SU-DHL-6 (cell line): ENCODE measurements around the gene CIB4.

Experiments used
- H2AFZ ChIP-seq: fragments of 200-600 bp; sonication (generic); 2 replicates; pipeline ENCODE4 v1.6.1; 2014; ENCODE audit warnings: low read depth, mild to moderate bottlenecking, moderate library complexity, mixed read lengths, antibody characterized with exemption, low read length; ENCODE audit not compliant: severe bottlenecking
- H3F3A ChIP-seq: fragments of 200-600 bp; shearing (Covaris generic); 2 replicates; pipeline ENCODE4 v1.6.0; 2016; ENCODE audit warnings: antibody characterized with exemption, mild to moderate bottlenecking; ENCODE audit not compliant: insufficient read depth
- H3K27ac ChIP-seq: fragments of 200-600 bp; sonication (generic); 2 replicates; pipeline ENCODE4 v1.5.1; 2016; ENCODE audit warnings: low read depth, mild to moderate bottlenecking, low read length, moderate library complexity, mixed read lengths
- H3K27me3 ChIP-seq: fragments of 200-600 bp; sonication (generic), shearing (Covaris generic); 2 replicates; pipeline ENCODE4 v1.6.0; 2014; ENCODE audit warnings: mild to moderate bottlenecking, low read length
- H3K36me3 ChIP-seq: fragments of 200-600 bp; sonication (generic); 2 replicates; pipeline ENCODE4 v1.6.1; 2014; ENCODE audit warnings: mild to moderate bottlenecking, low read length, mixed read lengths
- H3K4me2 ChIP-seq: fragments of 300-600, 200-600 bp; shearing (Covaris generic), sonication (generic); 2 replicates; pipeline ENCODE4 v1.6.0; 2014; ENCODE audit warnings: low read length, low read depth, mild to moderate bottlenecking; ENCODE audit not compliant: poor library complexity, severe bottlenecking
- H3K4me3 ChIP-seq: fragments of 200-600 bp; sonication (generic); 2 replicates; pipeline ENCODE4 v1.5.1; 2014; ENCODE audit warnings: antibody characterized with exemption, low read length, mild to moderate bottlenecking, mixed read lengths; ENCODE audit not compliant: insufficient read depth, poor library complexity, severe bottlenecking
- H3K79me2 ChIP-seq: fragments of 200-600 bp; sonication (generic); 2 replicates; pipeline ENCODE4 v1.6.1; 2014; ENCODE audit warnings: mild to moderate bottlenecking, low read length, moderate library complexity; ENCODE audit not compliant: insufficient read depth
- H3K9ac ChIP-seq: fragments of 200-600 bp; sonication (generic); 2 replicates; pipeline ENCODE4 v1.7.0; 2014; ENCODE audit warnings: mild to moderate bottlenecking, low read length
- H3K9me2 ChIP-seq: fragments of 200-600 bp; sonication (generic); replicated peaks from 2 replicates; pipeline ENCODE4 v1.6.1; 2014; ENCODE audit warnings: low read length; ENCODE audit not compliant: insufficient read depth
- H3K9me3 ChIP-seq: fragments of 200-600 bp; sonication (generic); 2 replicates; pipeline ENCODE4 v1.6.1; 2014; ENCODE audit warnings: low read length, mixed read lengths; ENCODE audit not compliant: insufficient read depth
- H4K20me1 ChIP-seq: fragments of 200-600 bp; sonication (generic); 2 replicates; pipeline ENCODE4 v1.6.1; 2014; ENCODE audit warnings: low read depth, mild to moderate bottlenecking, antibody characterized with exemption, low read length, moderate library complexity, mixed read lengths
- EZH2phosphoT487 ChIP-seq: fragments of 200-600 bp; sonication (generic), shearing (Covaris generic); conservative IDR thresholded peaks from 2 replicates; pipeline ENCODE4 v1.6.1; 2018; ENCODE audit warnings: mild to moderate bottlenecking, antibody characterized with exemption, low read length, moderate library complexity, mixed read lengths
- TF ChIP-seq, protein P1 (sequence below): fragments of 200-600 bp; sonication (generic); IDR thresholded peaks from one replicate; pipeline ENCODE4 v1.5.1; 2017; ENCODE audit warnings: antibody characterized with exemption, mild to moderate bottlenecking, low read length, moderate library complexity; ENCODE audit not compliant: insufficient read depth, poor library complexity, severe bottlenecking

The CIB4 gene

DNA sequence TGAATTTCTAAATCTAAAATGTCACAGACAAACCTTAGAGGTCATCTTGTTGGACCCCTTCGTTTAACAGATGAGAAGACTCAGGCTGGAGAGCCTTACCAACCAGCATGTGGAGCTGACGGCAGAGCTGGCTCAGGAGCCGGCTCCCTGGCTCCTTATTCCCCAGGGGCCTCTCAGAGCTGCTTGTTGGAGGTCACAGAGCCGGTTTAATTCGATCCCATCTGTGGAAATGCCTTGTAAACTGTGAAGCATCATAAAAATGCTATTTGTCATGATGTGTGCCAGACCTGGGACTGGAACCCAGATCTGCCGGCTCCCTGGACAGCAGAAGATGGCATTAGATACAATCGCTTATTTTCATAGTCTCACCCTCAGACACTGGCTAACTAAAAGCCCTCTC lies 8.2 kb upstream of the CIB4 start:
- Histone ChIP-seq H3K27me3 (no peaks in the 10 kb centered on the region), H4K20me1 (no peaks in the 10 kb centered on the region)
- TF ChIP-seq, protein P1, sequence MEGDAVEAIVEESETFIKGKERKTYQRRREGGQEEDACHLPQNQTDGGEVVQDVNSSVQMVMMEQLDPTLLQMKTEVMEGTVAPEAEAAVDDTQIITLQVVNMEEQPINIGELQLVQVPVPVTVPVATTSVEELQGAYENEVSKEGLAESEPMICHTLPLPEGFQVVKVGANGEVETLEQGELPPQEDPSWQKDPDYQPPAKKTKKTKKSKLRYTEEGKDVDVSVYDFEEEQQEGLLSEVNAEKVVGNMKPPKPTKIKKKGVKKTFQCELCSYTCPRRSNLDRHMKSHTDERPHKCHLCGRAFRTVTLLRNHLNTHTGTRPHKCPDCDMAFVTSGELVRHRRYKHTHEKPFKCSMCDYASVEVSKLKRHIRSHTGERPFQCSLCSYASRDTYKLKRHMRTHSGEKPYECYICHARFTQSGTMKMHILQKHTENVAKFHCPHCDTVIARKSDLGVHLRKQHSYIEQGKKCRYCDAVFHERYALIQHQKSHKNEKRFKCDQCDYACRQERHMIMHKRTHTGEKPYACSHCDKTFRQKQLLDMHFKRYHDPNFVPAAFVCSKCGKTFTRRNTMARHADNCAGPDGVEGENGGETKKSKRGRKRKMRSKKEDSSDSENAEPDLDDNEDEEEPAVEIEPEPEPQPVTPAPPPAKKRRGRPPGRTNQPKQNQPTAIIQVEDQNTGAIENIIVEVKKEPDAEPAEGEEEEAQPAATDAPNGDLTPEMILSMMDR = no peak
- TF ChIP-seq EZH2phosphoT487 = no peak

DNA sequence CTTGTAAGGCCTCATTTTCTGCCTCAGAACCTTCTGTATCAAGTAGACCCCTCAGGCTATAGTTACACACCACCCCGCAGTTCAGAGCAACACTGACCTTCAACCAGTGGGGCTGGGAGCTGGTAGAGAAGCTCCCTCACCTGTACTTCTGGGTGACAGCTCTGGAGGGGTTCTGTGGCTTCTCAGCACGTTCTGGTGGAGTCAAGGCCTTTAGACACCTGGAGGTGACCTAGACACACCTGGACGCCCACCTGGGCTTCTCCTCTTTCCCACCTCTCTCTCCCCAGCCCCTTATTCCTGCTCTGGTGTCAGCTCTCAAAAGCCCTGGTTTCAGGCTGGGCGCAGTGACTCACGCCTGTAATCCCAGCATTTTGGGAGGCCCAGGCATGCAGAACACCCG lies 7.3 kb upstream of the CIB4 start:
- Histone ChIP-seq H3K27ac (no peak overlapping the region), H4K20me1 (no peaks in the 10 kb centered on the region), H3K79me2 (no peaks in the 10 kb centered on the region), H3K9me2 (no peaks in the 10 kb centered on the region), H3K36me3 (no peaks in the 10 kb centered on the region), H3F3A (no peaks in the 10 kb centered on the region), H3K4me2 (no peak overlapping the region), H3K27me3 (no peaks in the 10 kb centered on the region), H3K9ac (no peak overlapping the region), H3K9me3 (no peaks in the 10 kb centered on the region), H3K4me3 (no peak overlapping the region), H2AFZ (no peak overlapping the region)
- TF ChIP-seq EZH2phosphoT487 = no peak
- TF ChIP-seq, protein P1 = no peak

More for the DNA sequence above, 8.2 kb upstream of the CIB4 start:
- Histone ChIP-seq H3K4me2 (no peak overlapping the region), H2AFZ (no peak overlapping the region), H3K4me3 (no peak overlapping the region), H3F3A (no peaks in the 10 kb centered on the region), H3K79me2 (no peaks in the 10 kb centered on the region), H3K9me3 (no peaks in the 10 kb centered on the region), H3K27ac (no peak overlapping the region), H3K9me2 (no peaks in the 10 kb centered on the region), H3K9ac (no peak overlapping the region), H3K36me3 (no peaks in the 10 kb centered on the region)

DNA sequence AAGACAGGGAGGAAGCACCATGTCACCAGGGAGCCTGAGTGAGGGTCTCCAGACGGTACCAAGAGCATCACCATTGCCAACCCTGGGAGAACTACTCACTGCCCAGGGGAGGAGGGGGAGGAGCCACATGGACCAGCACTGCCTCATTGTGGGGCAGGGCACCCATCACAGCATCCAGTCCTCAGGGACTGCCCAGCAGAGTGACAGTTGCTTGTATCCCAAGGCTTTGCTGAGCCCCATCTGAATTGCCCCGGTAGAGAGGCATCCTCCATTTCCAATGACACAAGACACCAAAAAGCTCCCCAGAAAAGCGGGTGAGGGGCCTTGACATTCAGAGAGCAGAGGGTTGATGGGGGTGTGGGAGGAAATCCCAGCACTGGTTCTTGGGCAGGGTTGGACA lies 6.8 kb upstream of the CIB4 start:
- Histone ChIP-seq H4K20me1 (no peaks in the 10 kb centered on the region), H3F3A (no peaks in the 10 kb centered on the region), H3K79me2 (no peaks in the 10 kb centered on the region), H2AFZ (no peak overlapping the region), H3K36me3 (no peaks in the 10 kb centered on the region), H3K4me2 (no peak overlapping the region), H3K27me3 (no peaks in the 10 kb centered on the region), H3K9me3 (no peaks in the 10 kb centered on the region), H3K9ac (no peak overlapping the region), H3K9me2 (no peaks in the 10 kb centered on the region), H3K4me3 (no peak overlapping the region), H3K27ac (no peak overlapping the region)
- TF ChIP-seq EZH2phosphoT487 = no peak
- TF ChIP-seq, protein P1 = no peak
